PC-9 (cell line): ENCODE data around the gene OR52E4. TPM values are rescaled to one million over a fixed set of nuclear protein-coding genes. Genes with fewer than 3 reads are reported as not detected.

Source experiments
- BruUV-seq: library from RNA; stranded (reverse); fragments of 400-500 nt; replicated peaks from 2 replicates; lab custom pipeline; 2021; lab: Mats Ljungman, UMichigan
- CTCF ChIA-PET: fragments of 300-600 bp; sonication (Branson Sonifier 250); formaldehyde crosslinking; loops from one replicate; lab custom pipeline; 2022; ENCODE audit warnings: antibody characterized with exemption; lab: Charles Lee
- POLR2A ChIA-PET: fragments of 300-600 bp; sonication (Branson Sonifier 250); formaldehyde crosslinking; loops from one replicate; lab custom pipeline; 2022; ENCODE audit warnings: antibody characterized with exemption; ENCODE audit not compliant: unreplicated experiment; lab: Charles Lee
- DNase-seq, 2 experiments: peaks; one replicate each; pipeline versions ENCODE4 v3.0.0 to v3.0.0-alpha.2; 2015 to 2022; ENCODE audit warnings: mixed read lengths in 1 of 2
- H2AFZ ChIP-seq: fragments of 200-600 bp; sonication (generic); 2 replicates; pipeline ENCODE4 v1.8.1; 2017; ENCODE audit warnings: antibody characterized with exemption
- H3F3A ChIP-seq: fragments of 200-600 bp; sonication (generic); 2 replicates; pipeline ENCODE4 v1.8.1; 2017; ENCODE audit warnings: antibody characterized with exemption, mild to moderate bottlenecking, low read depth; ENCODE audit not compliant: insufficient read depth
- H3K27ac ChIP-seq: fragments of 200-600 bp; sonication (generic); 2 replicates; pipeline ENCODE4 v1.6.1; 2016; ENCODE audit warnings: mixed run types
- H3K27me3 ChIP-seq: fragments of 200-600 bp; sonication (generic); 2 replicates; pipeline ENCODE4 v1.6.1; 2016; ENCODE audit warnings: low read depth, mixed run types; ENCODE audit not compliant: insufficient read depth
- H3K36me3 ChIP-seq: fragments of 200-600 bp; sonication (generic); 2 replicates; pipeline ENCODE4 v1.6.1; 2016; ENCODE audit warnings: low read depth, mixed run types
- H3K4me1 ChIP-seq: fragments of 200-600 bp; sonication (generic); replicated peaks from 2 replicates; pipeline ENCODE4 v1.6.1; 2016; ENCODE audit warnings: mixed run types; ENCODE audit not compliant: insufficient read depth
- H3K4me2 ChIP-seq: fragments of 200-600 bp; sonication (generic); 2 replicates; pipeline ENCODE4 v1.6.1; 2017; ENCODE audit warnings: mixed run types
- H3K4me3 ChIP-seq: fragments of 200-600 bp; sonication (generic); 2 replicates; pipeline ENCODE4 v1.6.1; 2016; ENCODE audit warnings: mixed run types
- H3K79me2 ChIP-seq: fragments of 200-600 bp; sonication (generic); 2 replicates; pipeline ENCODE4 v1.6.1; 2017; ENCODE audit warnings: low read depth, mixed run types
- H3K9me2 ChIP-seq: fragments of 200-600 bp; sonication (generic); 2 replicates; pipeline ENCODE4 v1.8.1; 2017; ENCODE audit warnings: mild to moderate bottlenecking; ENCODE audit not compliant: insufficient read depth
- H3K9me3 ChIP-seq: fragments of 200-600 bp; sonication (generic); 2 replicates; pipeline ENCODE4 v1.8.1; 2016; ENCODE audit warnings: low read depth; ENCODE audit not compliant: insufficient read depth
- H4K20me1 ChIP-seq: fragments of 200-600 bp; sonication (generic); 2 replicates; pipeline ENCODE4 v1.8.1; 2017; ENCODE audit not compliant: insufficient read depth
- CTCF ChIP-seq: fragments of 200-600 bp; sonication (generic); conservative IDR thresholded peaks from 2 replicates; pipeline ENCODE4 v1.6.1; 2017; ENCODE audit warnings: mixed run types, antibody characterized with exemption, mild to moderate bottlenecking, moderate library complexity
- EZH2 ChIP-seq: fragments of 200-600 bp; sonication (generic); IDR thresholded peaks from 2 replicates; pipeline ENCODE4 v1.8.0; 2017; ENCODE audit warnings: antibody characterized with exemption, low read depth
- intact Hi-C: fragments of 100-400 bp; cut with micrococcal nuclease; formaldehyde crosslinking; loops from one replicate; pipeline ENCODE4 v1.10.0; 2022; ENCODE audit not compliant: unreplicated experiment
- total RNA-seq: library from RNA; stranded (reverse); gene quantifications from 2 replicates; pipeline ENCODE4 v1.2.3, GENCODE V29; 2021

Gene OR52E4
- total RNA-seq, 1 experiment from 2014 or later: not detected

GRCh38 chr11:5923427-5923776 lies 43.0 kb downstream of the OR52E4 start:
- no peaks in the 10 kb centered on the region for H3K9me2 ChIP-seq
- TF ChIP-seq EZH2: no peak
- no peak for TF ChIP-seq CTCF
- H3F3A ChIP-seq: no peaks in the 10 kb centered on the region
- no peak overlapping the region for H3K4me3 ChIP-seq
- H3K36me3 ChIP-seq: no peaks in the 10 kb centered on the region
- no peaks in the 10 kb centered on the region for H3K4me1 ChIP-seq
- no TSS peak for BruUV-seq
- H4K20me1 ChIP-seq: no peaks in the 10 kb centered on the region
- H3K27ac ChIP-seq: no peak overlapping the region
- H3K9me3 ChIP-seq: no peaks in the 10 kb centered on the region
- no peak for DNase-seq
- POLR2A ChIA-PET: no interaction called here
- no peak overlapping the region for H2AFZ ChIP-seq
- no peaks in the 10 kb centered on the region for H3K27me3 ChIP-seq
- no peak overlapping the region for H3K4me2 ChIP-seq
- H3K79me2 ChIP-seq: no peaks in the 10 kb centered on the region
- intact Hi-C loops: no loop called here
- CTCF ChIA-PET: no interaction called here

GRCh38 chr11:5923794-5924193 lies 43.4 kb downstream of the OR52E4 start:
- Histone ChIP-seq H3K9me2 (no peaks in the 10 kb centered on the region), H3K4me2 (no peak overlapping the region), H3K9me3 (no peaks in the 10 kb centered on the region), H3K36me3 (no peaks in the 10 kb centered on the region), H4K20me1 (no peaks in the 10 kb centered on the region), H3K27ac (no peak overlapping the region), H3K4me1 (no peaks in the 10 kb centered on the region), H2AFZ (no peak overlapping the region), H3K4me3 (no peak overlapping the region), H3K27me3 (no peaks in the 10 kb centered on the region), H3K79me2 (no peaks in the 10 kb centered on the region), H3F3A (no peaks in the 10 kb centered on the region)
- no peak for TF ChIP-seq EZH2
- no peak for TF ChIP-seq CTCF
- CTCF ChIA-PET: no interaction called here
- POLR2A ChIA-PET: no interaction called here
- DNase-seq: no peak
- intact Hi-C loops: no loop called here
- no TSS peak for BruUV-seq

- no peak overlapping the region for H3K4me2 ChIP-seq
- no TSS peak for BruUV-seq
- no peak overlapping the region for H3K4me3 ChIP-seq
- POLR2A ChIA-PET: no interaction called here
- no peak for DNase-seq
- no peaks in the 10 kb centered on the region for H3K9me3 ChIP-seq
- no peaks in the 10 kb centered on the region for H3K9me2 ChIP-seq
- H3K4me1 ChIP-seq: no peaks in the 10 kb centered on the region
- H3K79me2 ChIP-seq: no peaks in the 10 kb centered on the region
- H2AFZ ChIP-seq: no peak overlapping the region
- TF ChIP-seq CTCF (no peak), EZH2 (no peak)
- intact Hi-C loops: no loop called here
- CTCF ChIA-PET: no interaction called here
- H3F3A ChIP-seq: no peaks in the 10 kb centered on the region
- H3K27ac ChIP-seq: no peak overlapping the region
- H3K27me3 ChIP-seq: peaks cover 8% of the 10 kb centered on the region
- no peaks in the 10 kb centered on the region for H3K36me3 ChIP-seq
- H4K20me1 ChIP-seq: no peaks in the 10 kb centered on the region
Measured at GRCh38 chr11:5928271-5928670, 47.8 kb downstream of the OR52E4 start.
